Mesendoderm (in vitro differentiated cells): ENCODE data around the gene UBQLN4.

ENCODE experiments used
- DNase-seq: peaks from one replicate; pipeline ENCODE4 v3.0.0; 2013
- H2AK5ac ChIP-seq: 2 replicates; pipeline ENCODE4 v1.6.1; 2013; ENCODE audit warnings: low read length, inconsistent platforms
- H2BK120ac ChIP-seq: 2 replicates; pipeline ENCODE4 v1.6.1; 2013; ENCODE audit warnings: low read depth, mild to moderate bottlenecking, low read length, moderate library complexity, mixed read lengths
- H2BK15ac ChIP-seq: replicated peaks from 2 replicates; pipeline ENCODE4 v1.6.1; 2013; ENCODE audit warnings: low read depth, mild to moderate bottlenecking, moderate library complexity
- H2BK5ac ChIP-seq: 2 replicates; pipeline ENCODE4 v1.6.1; 2013; ENCODE audit warnings: low read length, inconsistent platforms
- H3K18ac ChIP-seq: 2 replicates; pipeline ENCODE4 v1.6.1; 2013; ENCODE audit warnings: mild to moderate bottlenecking, low read length, mixed read lengths
- H3K23ac ChIP-seq: one replicate; pipeline ENCODE4 v1.6.1; 2013; ENCODE audit warnings: low read length
- H3K27ac ChIP-seq: 2 replicates; pipeline ENCODE4 v1.5.1; 2013; ENCODE audit warnings: low read depth, mild to moderate bottlenecking, inconsistent platforms, low read length, moderate library complexity
- H3K27me3 ChIP-seq: 2 replicates; pipeline ENCODE4 v1.6.1; 2013; ENCODE audit warnings: low read length, control low read depth, mild to moderate bottlenecking, inconsistent platforms; ENCODE audit not compliant: insufficient read depth, poor library complexity
- H3K36me3 ChIP-seq: 2 replicates; pipeline ENCODE4 v1.6.1; 2013; ENCODE audit warnings: low read length, inconsistent platforms; ENCODE audit not compliant: control insufficient read depth, insufficient read depth
- H3K4ac ChIP-seq: one replicate; pipeline ENCODE4 v1.6.1; 2013; ENCODE audit warnings: low read depth, mild to moderate bottlenecking, low read length, moderate library complexity
- H3K4me1 ChIP-seq: 2 replicates; pipeline ENCODE4 v1.6.1; 2013; ENCODE audit warnings: low read depth, low read length, inconsistent platforms; ENCODE audit not compliant: control insufficient read depth
- H3K4me2 ChIP-seq: 2 replicates; pipeline ENCODE4 v1.6.1; 2013; ENCODE audit warnings: low read length
- H3K4me3 ChIP-seq: 2 replicates; pipeline ENCODE4 v1.5.1; 2013; ENCODE audit warnings: mild to moderate bottlenecking, low read length
- H3K56ac ChIP-seq: one replicate; pipeline ENCODE4 v1.6.1; 2013; ENCODE audit warnings: low read length
- H3K79me1 ChIP-seq: 2 replicates; pipeline ENCODE4 v1.6.1; 2013; ENCODE audit warnings: low read length, inconsistent platforms
- H3K79me2 ChIP-seq: 2 replicates; pipeline ENCODE4 v1.6.1; 2013; ENCODE audit warnings: mild to moderate bottlenecking, low read length; ENCODE audit not compliant: control insufficient read depth, insufficient read depth
- H3K9ac ChIP-seq: 2 replicates; pipeline ENCODE4 v1.6.1; 2013; ENCODE audit warnings: low read length, inconsistent platforms
- H4K5ac ChIP-seq: one replicate; pipeline ENCODE4 v1.6.1; 2013; ENCODE audit warnings: low read length
- H4K8ac ChIP-seq: one replicate; pipeline ENCODE4 v1.6.1; 2013; ENCODE audit warnings: low read depth, mild to moderate bottlenecking, control low read depth, low read length, moderate library complexity
- WGBS: extraction: QIAGEN DNeasy Blood & Tissue Kit; methylation state at CpG from one replicate; pipeline ENCODE4 v1.1.7; 2013; ENCODE audit warnings: low lambda C conversion rate, missing lambda C conversion rate; ENCODE audit not compliant: insufficient coverage; ENCODE audit errors: extremely low coverage; 5-methylcytosine and 5-hydroxymethylcytosine counted together

Gene UBQLN4

DNA sequence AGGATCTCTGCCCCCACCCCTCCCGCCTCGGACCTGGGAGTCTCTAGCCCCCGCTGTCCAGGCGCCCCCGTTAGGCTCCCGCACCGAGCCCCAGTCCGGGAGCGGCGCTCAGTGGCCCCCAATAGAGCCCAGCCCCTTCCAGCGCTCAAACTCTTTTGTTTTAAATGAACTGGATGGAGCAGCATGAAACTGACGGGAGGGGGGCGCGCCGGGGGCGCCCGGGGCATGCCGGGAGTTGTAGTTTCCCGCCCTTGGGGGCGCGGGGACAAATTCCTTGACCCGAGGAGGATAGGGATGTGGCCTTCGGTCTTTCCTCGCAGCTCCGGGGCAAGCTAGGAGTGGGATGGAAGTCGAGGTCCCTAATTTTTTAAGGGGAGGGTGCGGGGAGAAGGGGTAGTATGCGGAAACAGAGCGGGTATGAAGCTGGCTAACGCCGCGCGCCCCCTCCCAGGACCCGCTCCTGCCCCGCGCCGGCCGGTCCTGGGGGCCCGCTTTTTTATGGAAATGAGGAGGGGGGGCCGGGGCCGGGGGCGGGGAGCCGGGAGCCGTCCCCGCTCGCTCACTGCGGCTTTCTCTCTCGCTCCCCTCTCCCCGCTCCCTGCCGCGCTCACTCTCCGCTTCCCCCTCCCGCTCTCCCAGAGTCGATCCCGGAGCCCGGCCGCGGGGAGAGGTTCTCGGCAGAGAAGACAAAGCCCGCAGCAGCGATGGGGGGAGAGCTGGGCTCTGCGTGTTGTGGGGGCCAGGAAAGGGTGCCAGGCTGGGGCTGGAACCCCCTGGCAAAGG, 28.9 kb upstream of the UBQLN4 start, which contains the start of gene MEX3A:
Gene MEX3A, minus strand, starts transcription at position 157 of the 783 bp plus-strand sequence. CDS start 467 bp downstream, outside the sequence.
- peak; percentile 99 for DNase-seq
- WGBS: no CpG with 5 or more reads among the region's 62 CpGs
- H3K9ac ChIP-seq: peak within 1 kb of the TSS; percentile 99

DNA sequence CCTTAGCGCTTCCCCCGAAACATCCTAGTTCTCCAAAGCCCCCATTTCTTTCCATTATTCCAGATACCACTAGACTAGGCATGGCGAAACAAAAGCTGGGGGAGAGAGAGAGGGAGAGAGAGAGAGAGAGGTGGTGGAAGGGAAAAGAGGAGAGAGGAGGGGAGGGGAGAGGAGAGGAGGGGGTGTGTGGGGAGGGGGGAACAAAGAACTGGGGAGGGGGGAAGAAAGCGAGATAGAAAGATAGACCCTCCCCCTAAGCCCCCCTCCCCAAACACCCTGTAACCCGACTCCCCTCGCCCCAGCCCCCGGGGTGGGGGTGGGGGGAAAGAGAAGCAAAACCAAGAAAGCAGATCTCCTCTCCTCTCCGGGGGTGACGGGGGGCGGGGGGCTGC, 28.3 kb upstream of the UBQLN4 start:
- peak overlapping the region; percentile 99 for H3K27ac ChIP-seq
- H4K5ac ChIP-seq: no peak overlapping the region
- DNase-seq: peak; percentile 88
- H2BK15ac ChIP-seq: no peak overlapping the region
- H2BK120ac ChIP-seq: peak overlapping the region; percentile 88
- H3K9ac ChIP-seq: peak overlapping the region; percentile 99
- H2AK5ac ChIP-seq: no peak overlapping the region
- no peak overlapping the region for H3K23ac ChIP-seq
- H3K56ac ChIP-seq: peak overlapping the region; percentile 99
- peaks cover 57% of the 10 kb centered on the region for H3K79me2 ChIP-seq
- peaks cover 31% of the 10 kb centered on the region for H3K4me1 ChIP-seq
- H3K4me3 ChIP-seq: peak overlapping the region; percentile 77
- H3K36me3 ChIP-seq: peaks cover 2% of the 10 kb centered on the region
- H3K4me2 ChIP-seq: peak overlapping the region; percentile 54
- H3K79me1 ChIP-seq: peaks cover 23% of the 10 kb centered on the region
- peak overlapping the region; percentile 76 for H4K8ac ChIP-seq
- peak overlapping the region; percentile 99 for H3K18ac ChIP-seq
- peak overlapping the region; percentile 100 for H3K4ac ChIP-seq
- H2BK5ac ChIP-seq: peak overlapping the region; percentile 97
- no CpG with 5 or more reads among the region's 10 CpGs for WGBS
- no peaks in the 10 kb centered on the region for H3K27me3 ChIP-seq

More for the DNA sequence above, 28.9 kb upstream of the UBQLN4 start, which contains the start of gene MEX3A:
- peak within 1 kb of the TSS; percentile 100 for H3K4ac ChIP-seq
- H4K5ac ChIP-seq: no peak within 1 kb of the TSS
- peak within 1 kb of the TSS; percentile 99 for H3K27ac ChIP-seq
- H2BK15ac ChIP-seq: peak within 1 kb of the TSS; percentile 87
- peaks cover 52% of the 10 kb centered on the region for H3K79me2 ChIP-seq
- peak within 1 kb of the TSS; percentile 90 for H2AK5ac ChIP-seq
- peak within 1 kb of the TSS; percentile 100 for H3K56ac ChIP-seq
- peak within 1 kb of the TSS; percentile 88 for H2BK120ac ChIP-seq
- H4K8ac ChIP-seq: peak within 1 kb of the TSS; percentile 76
- H2BK5ac ChIP-seq: peak within 1 kb of the TSS; percentile 97
- peaks cover 19% of the 10 kb centered on the region for H3K79me1 ChIP-seq
- peak within 1 kb of the TSS; percentile 83 for H3K23ac ChIP-seq
- no peaks in the 10 kb centered on the region for H3K27me3 ChIP-seq
- peaks cover 25% of the 10 kb centered on the region for H3K4me1 ChIP-seq
- H3K18ac ChIP-seq: peak within 1 kb of the TSS; percentile 99
- peak within 1 kb of the TSS; percentile 87 for H3K4me3 ChIP-seq
- peak within 1 kb of the TSS; percentile 80 for H3K4me2 ChIP-seq
- no peaks in the 10 kb centered on the region for H3K36me3 ChIP-seq

DNA sequence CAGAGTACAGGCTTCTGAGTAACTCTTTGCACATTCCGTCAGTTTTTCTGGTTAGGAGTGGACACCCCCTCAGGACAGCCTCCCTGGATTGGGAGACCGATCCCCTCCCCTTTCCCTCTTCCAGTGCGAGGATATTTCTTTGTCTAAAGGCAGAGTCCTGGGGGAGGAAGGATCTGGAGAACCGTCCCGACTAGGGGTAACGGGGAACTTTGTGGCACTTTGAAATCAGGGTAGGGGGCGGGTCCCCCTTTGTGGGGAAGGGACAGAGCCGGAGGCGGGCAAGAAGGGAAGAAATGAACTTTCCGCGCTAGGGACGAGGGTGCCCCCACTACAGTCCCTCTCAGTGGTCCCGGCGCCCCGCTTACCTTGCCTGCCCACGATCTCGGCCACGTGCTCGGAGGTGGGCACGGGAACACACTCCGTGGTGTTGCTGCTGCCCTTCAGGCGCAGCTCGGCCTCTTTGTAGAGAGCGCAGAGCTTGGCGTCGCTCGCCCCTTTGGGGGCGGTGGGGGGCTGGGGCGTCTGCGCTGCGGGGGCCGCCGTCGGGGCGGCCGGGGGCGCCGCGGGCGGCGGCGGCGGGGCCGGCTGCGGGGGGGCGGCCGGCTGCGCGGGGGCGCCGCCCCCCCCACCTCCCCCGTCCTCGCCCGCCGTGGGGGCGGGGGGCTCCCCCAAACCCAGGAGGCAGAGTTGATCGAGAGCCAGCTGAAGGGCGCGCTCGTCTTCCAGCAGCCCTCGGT, 27.8 kb upstream of the UBQLN4 start:
- Histone ChIP-seq H2BK5ac (peak overlapping the region; percentile 97), H4K8ac (no peak overlapping the region), H3K23ac (peak overlapping the region; percentile 83), H2BK120ac (peak overlapping the region; percentile 88), H3K4me3 (peak overlapping the region; percentile 77), H2BK15ac (no peak overlapping the region), H3K4me2 (peak overlapping the region; percentile 54), H3K79me2 (peaks cover 59% of the 10 kb centered on the region), H2AK5ac (peak overlapping the region; percentile 90), H3K27ac (peak overlapping the region; percentile 92), H3K56ac (peak overlapping the region; percentile 100), H3K18ac (peak overlapping the region; percentile 99), H3K4ac (peak overlapping the region; percentile 100), H4K5ac (no peak overlapping the region), H3K9ac (peak overlapping the region; percentile 99), H3K4me1 (peaks cover 34% of the 10 kb centered on the region), H3K27me3 (no peaks in the 10 kb centered on the region), H3K79me1 (peaks cover 23% of the 10 kb centered on the region), H3K36me3 (peaks cover 5% of the 10 kb centered on the region)
- WGBS: no CpG with 5 or more reads among the region's 61 CpGs
- peak; percentile 69 for DNase-seq

DNA sequence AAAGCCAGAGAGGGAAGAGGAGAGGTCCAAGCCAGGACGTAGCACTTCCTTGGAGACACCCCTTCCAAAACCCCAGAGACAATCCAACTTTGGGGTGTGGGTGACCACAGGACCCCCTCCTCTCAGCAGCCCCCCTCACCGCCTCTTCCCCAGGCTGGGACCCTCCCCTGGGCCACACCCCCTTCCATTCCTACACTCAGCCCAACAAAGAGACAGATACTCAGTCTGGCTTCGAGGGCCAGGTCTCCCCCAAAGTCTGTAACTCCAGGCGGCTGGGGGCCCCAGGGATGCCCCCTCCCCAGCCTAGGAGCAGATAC, 27.2 kb upstream of the UBQLN4 start:
- H2AK5ac ChIP-seq: no peak overlapping the region
- no peak overlapping the region for H4K8ac ChIP-seq
- H3K56ac ChIP-seq: peak overlapping the region; percentile 100
- peaks cover 5% of the 10 kb centered on the region for H3K36me3 ChIP-seq
- H3K79me2 ChIP-seq: peaks cover 63% of the 10 kb centered on the region
- H3K79me1 ChIP-seq: peaks cover 25% of the 10 kb centered on the region
- no CpG with 5 or more reads among the region's 4 CpGs for WGBS
- peak overlapping the region; percentile 99 for H3K18ac ChIP-seq
- H4K5ac ChIP-seq: no peak overlapping the region
- peak overlapping the region; percentile 77 for H3K4me3 ChIP-seq
- peaks cover 37% of the 10 kb centered on the region for H3K4me1 ChIP-seq
- peak overlapping the region; percentile 97 for H2BK5ac ChIP-seq
- peak overlapping the region; percentile 86 for H3K27ac ChIP-seq
- peak overlapping the region; percentile 88 for H2BK120ac ChIP-seq
- peak overlapping the region; percentile 99 for H3K9ac ChIP-seq
- H3K4me2 ChIP-seq: peak overlapping the region; percentile 37
- no peak overlapping the region for H2BK15ac ChIP-seq
- H3K23ac ChIP-seq: no peak overlapping the region
- H3K27me3 ChIP-seq: no peaks in the 10 kb centered on the region
- peak overlapping the region; percentile 100 for H3K4ac ChIP-seq
- no peak for DNase-seq

DNA sequence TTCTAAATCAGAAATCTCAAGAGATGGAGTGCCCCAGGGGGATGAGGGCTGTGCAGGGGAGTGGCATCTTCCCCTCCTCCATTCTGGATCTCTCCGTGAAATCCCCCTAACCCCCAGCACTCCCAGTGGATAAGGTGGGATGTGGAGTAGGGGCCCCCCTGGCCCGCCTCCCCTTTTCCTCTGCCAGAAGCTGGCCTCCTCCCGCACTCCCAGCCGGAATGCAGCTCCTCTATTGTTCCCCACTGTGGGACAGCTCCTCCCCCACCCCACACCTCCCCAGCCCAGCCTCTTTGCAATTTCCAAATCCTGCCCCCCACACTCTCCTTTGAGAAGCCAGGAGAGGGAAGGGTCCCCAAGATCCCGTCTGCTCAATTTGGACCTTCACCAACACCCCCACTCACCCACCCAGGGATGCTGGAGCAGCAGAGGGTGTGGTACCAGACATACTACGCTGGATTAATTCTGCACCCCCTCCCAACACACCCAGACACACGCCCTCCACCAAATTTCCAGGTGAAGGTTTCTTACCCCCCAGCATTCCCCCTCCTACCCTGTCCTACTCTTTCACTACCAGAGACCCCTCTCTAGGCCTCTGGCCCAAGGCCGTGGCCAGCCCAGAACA, 26.8 kb upstream of the UBQLN4 start:
- Histone ChIP-seq H3K56ac (peak overlapping the region; percentile 100), H3K36me3 (peaks cover 5% of the 10 kb centered on the region)

More for the DNA sequence above, 26.8 kb upstream of the UBQLN4 start:
- Histone ChIP-seq H2BK120ac (peak overlapping the region; percentile 88), H3K79me1 (peaks cover 25% of the 10 kb centered on the region), H3K79me2 (peaks cover 68% of the 10 kb centered on the region), H3K9ac (peak overlapping the region; percentile 99), H3K27me3 (no peaks in the 10 kb centered on the region), H3K4me3 (peak overlapping the region; percentile 77), H4K8ac (no peak overlapping the region), H3K4me2 (peak overlapping the region; percentile 37), H4K5ac (no peak overlapping the region), H2BK5ac (peak overlapping the region; percentile 73), H2AK5ac (peak overlapping the region; percentile 66), H3K4me1 (peaks cover 41% of the 10 kb centered on the region), H3K4ac (peak overlapping the region; percentile 100), H2BK15ac (no peak overlapping the region), H3K23ac (no peak overlapping the region), H3K27ac (peak overlapping the region; percentile 86), H3K18ac (peak overlapping the region; percentile 99)
- DNase-seq: no peak
- WGBS: no CpG with 5 or more reads among the region's 8 CpGs
